GM18873 (cell line): ENCODE results near the gene THBD.
A peak's percentile ranks its signal among the peaks of the same experiment; 100 is the strongest.

ENCODE experiments used
- ATAC-seq: cut with Tn5 transposase; IDR thresholded peaks from one replicate; pipeline ENCODE4 v1.9.1; 2021; ENCODE audit warnings: mild to moderate bottlenecking, moderate library complexity, moderate number of reproducible peaks; ENCODE audit not compliant: unreplicated experiment, low FRiP score

Gene THBD

GRCh38 chr20:23049201-23050075 lies at the start of gene THBD:
Gene THBD (minus strand): TSS chr20:23049672. CDS start chr20:23049504, 168 bp downstream.
- no peak for ATAC-seq

- no peak for ATAC-seq
Observed at GRCh38 chr20:23097636-23098580, 48.4 kb upstream of the THBD start.

- ATAC-seq, result no peak
Observed at GRCh38 chr20:23096986-23097520, 47.6 kb upstream of the THBD start.

GRCh38 chr20:23096097-23096496 lies 46.6 kb upstream of the THBD start:
- ATAC-seq, result no peak

- no peak for ATAC-seq
Observed at GRCh38 chr20:23095499-23095898, 46.0 kb upstream of the THBD start.

- no peak for ATAC-seq
Observed at GRCh38 chr20:23094927-23095326, 45.5 kb upstream of the THBD start.

- ATAC-seq, result no peak
Observed at GRCh38 chr20:23094213-23094896, 44.9 kb upstream of the THBD start.

GRCh38 chr20:23093613-23094012 lies 44.1 kb upstream of the THBD start:
- ATAC-seq, result no peak

- ATAC-seq, result no peak
Observed at GRCh38 chr20:23092861-23093495, 43.5 kb upstream of the THBD start.

- ATAC-seq, result no peak
Observed at GRCh38 chr20:23092384-23092756, 42.9 kb upstream of the THBD start.

GRCh38 chr20:23091721-23092383 lies 42.4 kb upstream of the THBD start:
- ATAC-seq, result no peak

GRCh38 chr20:23090878-23091277 lies 41.4 kb upstream of the THBD start:
- no peak for ATAC-seq

GRCh38 chr20:23090147-23090546 lies 40.7 kb upstream of the THBD start:
- ATAC-seq, result no peak

GRCh38 chr20:23088866-23089265 lies 39.4 kb upstream of the THBD start:
- no peak for ATAC-seq

GRCh38 chr20:23087587-23088251 lies 38.2 kb upstream of the THBD start:
- ATAC-seq, result no peak

GRCh38 chr20:23086931-23087411 lies 37.5 kb upstream of the THBD start:
- ATAC-seq, result no peak

GRCh38 chr20:23086056-23086566 lies 36.6 kb upstream of the THBD start, which contains the start of gene CD93:
Gene CD93 (minus strand): TSS chr20:23086324. CDS start chr20:23086192, 132 bp downstream.
- ATAC-seq, result peak; percentile 64

- ATAC-seq, result no peak
Observed at GRCh38 chr20:23085436-23086055, 36.1 kb upstream of the THBD start.
